Stimulated activated CD8-positive, alpha-beta memory T cell treated with anti-CD3 and anti-CD28 coated beads, Interleukin-7, amount 100 ng/mL, for 4 hours (primary cell): Measurements from ENCODE around the gene KCNN4.

Experiments
- DNase-seq, 2 donors: peaks; one replicate each; pipeline ENCODE4 v3.0.0-alpha.2; 2020; ENCODE audit warnings: low read depth in 2 of 2

The KCNN4 gene

DNA sequence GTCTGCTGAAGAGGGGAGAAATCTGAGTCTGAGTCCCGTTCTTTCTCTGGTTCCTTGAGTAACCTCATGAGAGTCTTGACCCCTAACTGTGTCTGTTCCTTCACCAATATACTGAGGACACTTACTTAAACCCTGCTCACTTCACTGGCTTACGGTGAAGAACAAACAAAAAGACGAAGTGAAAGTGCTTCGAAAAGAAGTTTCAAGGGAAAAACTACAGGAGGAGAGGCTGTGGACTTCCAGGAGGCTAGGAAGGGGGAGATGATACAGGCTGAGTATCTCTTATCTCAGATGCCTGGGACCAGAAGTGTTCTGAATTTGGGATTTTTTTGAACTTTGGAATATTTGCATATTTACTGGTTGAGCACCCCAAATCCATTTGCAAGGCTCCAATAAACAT is 32.1 kb downstream of the KCNN4 start:
- no peak for DNase-seq

DNA sequence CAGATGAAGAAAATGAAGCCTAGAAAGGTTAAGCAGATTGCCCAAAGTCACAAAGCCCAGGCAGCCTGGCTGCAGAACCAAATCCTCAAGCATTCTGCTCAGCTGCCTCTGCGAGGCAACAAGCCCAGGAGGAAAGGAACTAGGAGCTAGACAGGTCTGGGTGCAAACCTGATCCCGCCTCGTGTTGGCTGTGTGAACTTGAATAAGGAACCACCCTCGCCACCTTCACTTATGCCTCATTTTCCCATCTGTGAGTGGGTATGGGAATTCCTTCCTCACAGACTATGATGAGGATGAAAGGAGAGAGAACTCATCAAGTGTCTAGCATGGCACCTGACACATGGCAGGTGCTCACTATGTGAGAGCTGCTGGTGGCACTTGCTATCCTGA is 32.6 kb downstream of the KCNN4 start:
- no peak for DNase-seq

DNA sequence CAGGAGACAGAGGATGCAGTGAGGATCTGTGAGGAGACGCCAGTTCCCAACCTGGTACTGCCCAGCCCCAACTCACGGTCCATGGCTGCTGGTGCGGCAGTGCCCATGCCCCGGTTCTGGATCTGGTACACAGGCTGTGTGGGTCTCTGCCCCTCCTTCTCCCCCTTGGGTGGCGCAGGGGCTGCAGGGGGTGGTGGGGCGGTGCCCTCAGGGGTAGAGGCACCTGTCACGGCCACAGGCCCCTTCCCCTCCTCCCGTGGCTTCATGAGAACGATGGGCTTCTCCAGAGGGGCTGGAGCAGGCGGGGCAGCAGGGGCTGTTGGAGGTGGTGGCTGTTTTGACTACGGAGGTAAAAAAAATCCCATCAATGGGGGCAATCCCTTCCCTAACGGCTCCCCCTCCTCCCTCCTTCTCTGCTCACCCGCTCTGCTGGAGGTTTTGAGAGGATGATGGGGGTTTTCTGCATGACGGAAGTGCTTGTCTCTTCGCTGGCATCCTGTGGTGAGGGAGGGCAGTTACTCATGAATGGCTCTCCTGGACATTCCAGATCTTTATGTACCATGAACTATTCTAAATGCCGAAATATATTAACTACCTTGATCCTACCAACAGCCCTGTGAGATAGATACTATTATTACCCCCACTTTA is 33.1 kb downstream of the KCNN4 start:
- DNase-seq = no peak

DNA sequence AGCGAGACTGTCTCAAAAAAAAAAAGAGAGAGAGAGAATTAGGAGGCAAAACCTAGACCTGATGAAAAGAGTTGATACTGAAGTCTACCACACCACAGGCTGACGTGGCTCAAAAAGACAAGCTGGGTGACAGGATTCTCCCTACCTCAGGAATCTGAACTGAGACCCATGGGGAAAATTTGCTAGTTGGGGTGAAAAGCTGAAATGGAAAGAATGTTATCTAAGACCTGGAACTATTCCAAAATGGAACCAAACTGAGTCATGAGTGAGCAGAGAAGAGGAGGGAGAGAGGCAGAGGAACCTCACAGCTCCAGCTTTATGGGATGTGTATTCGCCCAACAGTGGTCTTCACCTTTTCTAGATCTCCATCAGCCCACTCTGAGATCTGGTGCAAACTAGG is 37.7 kb downstream of the KCNN4 start:
- DNase-seq = no peak

DNA sequence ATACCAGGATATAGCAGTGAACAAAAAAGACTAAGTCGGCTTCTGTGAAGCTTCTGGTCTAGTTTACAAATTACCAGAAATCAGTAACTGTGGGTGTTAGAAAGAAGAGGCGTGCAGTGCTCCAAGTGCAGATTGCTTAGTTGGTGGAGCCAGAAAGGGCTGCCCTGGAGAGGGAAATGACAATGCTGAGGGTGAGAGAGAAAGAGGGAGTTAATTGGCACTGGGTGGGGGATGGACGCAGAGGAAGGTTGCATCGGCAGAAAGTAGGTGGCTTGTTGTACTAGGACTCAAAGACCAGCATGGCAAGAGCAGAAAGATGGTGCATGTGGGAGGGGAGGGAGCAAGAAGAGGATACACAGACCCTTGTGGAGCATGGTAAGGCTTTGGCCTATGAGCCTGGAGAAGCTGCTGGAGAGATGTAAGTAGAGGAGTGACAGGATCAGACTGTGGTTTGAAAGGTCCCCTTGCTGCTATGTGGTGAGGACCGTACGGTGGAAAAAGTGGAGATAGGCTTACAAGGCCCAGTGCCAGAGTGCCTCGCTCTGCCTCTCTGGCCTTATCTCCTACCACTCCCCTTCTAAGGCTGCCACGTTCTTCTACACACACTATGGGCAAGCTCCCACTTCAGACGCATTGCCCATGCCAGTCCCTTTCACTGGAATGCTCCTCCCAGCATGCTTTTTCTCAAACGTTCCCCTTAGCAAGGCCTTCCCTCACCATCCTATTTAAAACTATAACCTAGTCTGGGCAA is 39.5 kb downstream of the KCNN4 start:
- no peak for DNase-seq

DNA sequence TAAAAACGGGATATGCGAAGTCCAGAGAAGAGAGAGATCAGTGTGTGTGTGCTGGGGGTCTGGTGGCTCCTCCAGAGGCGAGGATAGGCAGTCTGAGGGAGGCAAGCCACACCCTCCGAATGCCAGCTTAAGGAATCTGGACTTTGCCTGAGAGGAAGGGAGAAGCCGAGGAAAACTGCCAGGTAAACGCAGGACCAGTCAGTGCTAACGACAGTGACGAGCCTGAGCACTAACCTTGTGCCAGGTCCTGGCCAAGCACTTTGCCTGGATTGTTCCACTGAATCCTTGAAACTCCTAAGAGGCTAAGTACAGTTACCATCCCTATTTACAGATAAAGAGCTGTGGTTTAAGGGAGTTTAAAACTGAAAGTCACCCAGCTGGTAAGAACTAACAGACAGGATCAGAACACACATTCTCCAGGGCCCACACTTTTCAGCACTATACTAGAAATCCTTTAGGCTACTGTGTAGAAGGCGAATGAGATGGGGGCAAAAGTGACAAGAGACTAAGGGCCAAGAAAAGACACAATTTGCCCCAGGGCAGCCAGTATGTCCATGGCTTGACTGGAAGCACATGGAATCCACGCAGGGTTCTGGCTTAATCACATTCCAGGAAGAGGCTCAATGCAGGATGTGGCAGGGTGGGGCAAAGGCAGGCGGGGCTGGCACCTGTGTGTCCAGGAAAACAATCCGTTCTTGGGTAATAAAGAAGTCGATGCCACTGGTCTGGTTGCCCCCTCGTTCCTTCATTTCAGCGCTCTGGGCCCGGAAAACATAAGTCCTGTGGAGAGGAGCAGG is 41.1 kb downstream of the KCNN4 start:
- no peak for DNase-seq

DNA sequence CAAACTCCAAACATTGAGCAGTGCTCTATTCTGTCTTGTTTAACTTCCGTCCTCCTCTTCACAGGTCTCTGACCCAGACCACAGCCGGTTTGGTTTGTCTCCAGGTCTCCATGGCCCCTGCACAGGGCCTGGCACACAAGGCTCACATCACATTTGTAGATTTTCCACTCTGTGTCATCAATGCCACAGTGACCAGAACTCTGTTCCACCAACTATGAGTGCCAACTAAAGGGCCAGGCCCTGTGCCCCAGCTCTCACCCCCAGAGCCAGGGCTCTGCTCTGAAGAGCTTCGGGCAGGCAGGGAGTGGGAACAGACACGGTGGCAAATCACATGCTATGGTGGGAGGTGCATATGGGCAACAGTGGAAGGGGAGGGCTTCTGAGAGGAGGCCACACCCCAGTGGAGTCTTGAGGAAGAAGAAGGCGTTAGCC is 42.0 kb downstream of the KCNN4 start:
- no peak for DNase-seq

DNA sequence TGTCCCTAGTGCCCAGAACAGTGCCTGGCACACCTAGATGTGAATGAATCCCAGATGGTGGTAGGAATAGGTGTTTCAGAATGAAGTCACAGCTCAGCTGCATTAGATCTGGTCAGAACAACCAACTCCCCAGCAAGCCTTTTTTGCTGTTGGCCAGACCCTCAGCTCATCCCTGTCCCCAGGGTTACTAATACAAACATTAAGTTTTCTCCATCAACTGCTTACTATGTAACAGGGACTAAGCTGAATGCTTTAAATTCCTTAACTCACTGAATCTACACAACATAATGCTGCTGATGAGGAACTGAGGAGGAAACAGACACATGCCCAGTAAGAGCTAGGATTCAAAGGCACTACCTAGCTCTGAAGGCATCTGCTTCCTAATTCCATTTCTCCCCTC is 44.8 kb downstream of the KCNN4 start:
- DNase-seq = no peak

DNA sequence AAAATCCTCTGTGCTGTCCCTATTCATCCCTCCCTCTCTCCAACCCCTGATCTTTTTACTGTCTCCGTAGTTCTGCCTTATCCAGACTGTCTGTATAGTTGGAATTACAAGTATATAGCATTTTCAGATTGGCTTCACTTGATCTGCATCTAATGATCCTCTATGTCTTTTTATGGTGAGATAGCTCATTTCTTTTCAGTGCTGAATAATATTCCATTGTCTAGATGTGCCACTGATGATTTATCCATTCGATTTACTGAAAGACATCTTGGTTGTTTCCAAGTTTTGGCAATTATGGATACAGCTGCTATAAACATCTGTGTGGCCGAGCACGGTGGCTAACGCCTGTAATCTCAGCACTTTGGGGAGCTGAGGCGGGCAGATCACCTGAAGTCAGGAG is 45.8 kb downstream of the KCNN4 start:
- no peak for DNase-seq

DNA sequence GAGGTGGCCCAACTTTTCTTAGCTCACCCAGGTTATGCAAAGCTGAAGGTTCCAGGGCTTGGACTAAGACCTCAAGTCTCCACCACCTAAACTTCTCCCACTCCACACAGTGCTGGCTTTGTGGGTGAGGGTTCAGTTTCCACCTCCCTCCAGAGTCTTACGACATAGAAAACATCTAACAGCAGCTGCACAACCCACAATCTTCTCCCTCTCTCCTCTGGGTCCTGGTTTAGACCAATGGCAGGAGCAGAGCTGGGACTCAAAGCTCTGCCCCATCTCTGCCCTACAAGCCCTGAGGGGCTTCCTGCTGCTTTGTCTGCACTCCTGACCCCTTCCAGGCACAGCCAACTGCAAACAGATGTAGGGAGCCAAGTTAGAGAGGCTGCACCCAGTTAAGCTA is 48.9 kb downstream of the KCNN4 start:
- DNase-seq = no peak

DNA sequence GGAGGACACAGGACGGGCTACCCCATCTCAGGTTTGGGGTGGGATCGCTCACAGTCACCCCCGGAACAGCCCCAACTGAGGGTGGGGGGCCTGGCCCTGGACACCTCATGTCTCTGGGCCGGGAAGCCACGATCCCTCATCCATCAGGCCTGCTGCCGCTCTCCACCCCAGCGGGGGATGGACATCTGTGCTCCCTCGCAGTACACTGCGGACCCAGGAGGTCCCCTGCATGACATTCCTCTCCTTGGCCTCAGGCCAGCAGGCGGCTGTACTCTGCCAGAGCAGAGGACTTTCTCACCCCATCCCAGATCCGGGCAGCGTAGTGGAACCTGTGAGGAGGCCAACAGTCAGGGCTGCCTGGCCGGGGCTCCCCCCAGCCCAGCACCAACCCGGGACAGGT is 49.4 kb downstream of the KCNN4 start:
- DNase-seq = no peak

DNA sequence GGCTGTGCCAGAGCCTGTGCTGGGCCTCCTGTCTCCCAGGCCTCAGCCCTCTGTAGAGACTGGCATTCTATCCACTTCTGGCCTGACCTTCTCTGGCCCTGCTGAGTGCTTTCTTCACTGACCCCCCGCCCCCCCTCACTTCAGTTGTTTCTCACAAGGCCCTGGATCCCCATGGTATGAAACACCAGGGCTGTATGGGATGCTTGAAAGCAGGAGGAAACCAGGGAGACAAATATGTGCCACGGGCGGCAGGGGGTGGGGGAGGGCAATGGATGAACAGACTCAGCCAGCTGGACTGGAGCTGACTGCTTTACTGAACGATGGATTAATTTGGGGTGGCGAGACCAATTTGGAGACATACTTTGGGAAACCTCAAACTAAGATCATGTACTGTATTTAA is 50.9 kb downstream of the KCNN4 start:
- no peak for DNase-seq

DNA sequence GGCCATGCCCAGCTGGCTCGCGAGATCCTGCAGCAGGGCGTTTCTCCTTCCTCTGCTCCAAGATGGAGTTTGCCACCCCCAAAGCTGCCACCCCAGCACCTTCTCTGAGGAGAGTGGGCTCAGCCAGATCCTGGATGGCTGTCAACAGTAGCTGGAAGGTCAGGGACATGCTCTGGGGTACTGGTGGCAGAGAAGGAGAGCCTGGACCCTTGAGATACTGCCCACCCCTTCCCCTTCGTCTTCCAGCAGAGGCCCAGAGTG is 53.2 kb downstream of the KCNN4 start:
- DNase-seq = no peak

DNA sequence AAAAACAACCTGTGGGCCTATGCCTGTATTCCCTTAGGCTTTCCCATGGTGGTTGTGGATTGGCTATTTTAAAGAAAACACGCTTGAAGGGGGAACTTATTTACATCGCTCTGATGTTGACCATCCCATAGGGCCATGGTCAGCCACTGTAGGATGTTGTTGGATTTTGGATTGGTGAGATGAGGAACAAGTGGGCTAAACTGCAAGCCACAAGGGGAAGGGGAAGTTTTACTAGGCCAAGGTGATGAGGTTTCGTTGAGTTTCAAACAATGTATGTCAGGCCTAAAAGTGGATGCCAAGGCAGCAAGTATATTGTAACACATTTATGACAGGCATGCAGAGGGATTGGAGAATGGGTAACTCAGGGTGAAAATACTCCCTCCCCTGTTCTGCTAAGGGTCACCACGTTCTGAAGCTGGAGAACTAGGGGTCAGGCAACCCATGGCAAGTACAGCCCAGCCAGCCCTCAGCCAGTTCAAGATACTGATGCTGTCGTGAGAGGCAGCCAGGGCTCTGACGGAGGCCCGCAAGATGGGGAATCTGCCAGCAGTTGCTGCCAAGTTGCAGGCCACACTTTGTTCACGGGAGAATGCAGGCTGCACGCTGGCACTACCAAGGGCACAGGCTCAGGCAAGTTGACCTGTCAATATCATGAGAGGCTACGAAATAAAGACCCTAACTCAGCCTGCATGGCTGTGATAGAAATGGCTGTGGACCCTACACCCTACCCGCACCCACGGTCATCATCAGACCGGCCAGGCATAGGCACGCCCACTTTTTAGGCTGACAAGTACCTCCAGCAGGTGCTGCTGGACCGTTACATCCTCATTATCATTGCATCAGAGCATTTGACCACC is 53.8 kb downstream of the KCNN4 start:
- DNase-seq = no peak

DNA sequence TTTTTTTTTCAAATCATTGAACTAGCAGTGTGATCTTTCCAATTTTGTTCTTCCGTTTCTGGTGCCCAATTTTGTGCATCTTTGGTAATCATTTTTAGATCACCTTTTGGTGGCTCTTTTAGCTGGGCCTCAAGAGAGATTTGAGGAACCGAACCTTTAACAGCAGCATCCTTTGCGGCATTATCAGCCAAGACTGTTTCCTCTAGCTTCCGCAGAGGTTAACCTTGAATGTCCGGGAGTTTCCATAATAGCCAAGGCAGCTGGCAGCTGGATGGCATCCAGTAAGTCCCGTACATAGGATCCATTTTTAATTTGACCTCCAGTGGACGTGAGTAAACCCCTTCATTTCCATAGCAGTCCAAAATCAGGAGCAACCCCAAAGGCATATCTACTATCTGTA is 55.3 kb downstream of the KCNN4 start:
- no peak for DNase-seq

DNA sequence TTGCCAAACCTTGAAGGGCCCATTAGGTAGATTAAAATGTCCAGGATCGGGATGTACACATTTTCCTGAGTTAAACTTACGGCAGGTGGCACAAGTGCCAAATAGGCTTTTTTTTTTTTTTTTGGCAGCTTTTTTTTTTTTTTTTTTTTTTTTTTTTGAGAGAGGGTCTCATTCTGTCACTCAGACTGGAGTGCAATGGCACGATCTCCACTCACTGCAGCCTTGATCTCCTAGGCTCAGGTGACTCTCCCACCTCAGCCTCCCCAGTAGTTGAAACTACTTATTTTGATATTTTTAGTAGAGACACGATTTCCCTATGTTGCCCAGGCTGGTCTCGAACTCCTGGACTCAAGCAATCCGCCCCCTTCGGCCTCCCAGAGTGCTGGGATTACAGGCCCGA is 55.9 kb downstream of the KCNN4 start:
- DNase-seq = no peak

DNA sequence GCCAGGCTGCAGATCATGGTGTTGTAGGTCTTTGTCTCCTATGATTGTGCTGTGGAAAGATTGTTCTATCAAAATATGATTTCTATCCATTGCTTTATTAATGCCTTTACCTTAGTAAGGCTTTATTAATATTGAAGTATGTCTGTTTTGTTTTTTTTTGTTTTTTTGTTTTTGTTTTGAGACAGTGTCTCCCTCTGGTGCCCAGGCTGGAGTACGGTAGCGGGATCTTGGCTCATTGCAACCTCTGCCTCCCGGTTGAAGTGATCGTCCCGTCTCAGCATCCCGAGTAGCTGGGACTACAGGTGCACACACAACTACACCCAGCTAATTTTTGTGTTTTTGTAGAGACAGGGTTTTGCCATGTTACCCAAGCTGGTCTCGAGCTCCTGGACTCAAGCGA is 57.2 kb downstream of the KCNN4 start:
- DNase-seq = no peak

DNA sequence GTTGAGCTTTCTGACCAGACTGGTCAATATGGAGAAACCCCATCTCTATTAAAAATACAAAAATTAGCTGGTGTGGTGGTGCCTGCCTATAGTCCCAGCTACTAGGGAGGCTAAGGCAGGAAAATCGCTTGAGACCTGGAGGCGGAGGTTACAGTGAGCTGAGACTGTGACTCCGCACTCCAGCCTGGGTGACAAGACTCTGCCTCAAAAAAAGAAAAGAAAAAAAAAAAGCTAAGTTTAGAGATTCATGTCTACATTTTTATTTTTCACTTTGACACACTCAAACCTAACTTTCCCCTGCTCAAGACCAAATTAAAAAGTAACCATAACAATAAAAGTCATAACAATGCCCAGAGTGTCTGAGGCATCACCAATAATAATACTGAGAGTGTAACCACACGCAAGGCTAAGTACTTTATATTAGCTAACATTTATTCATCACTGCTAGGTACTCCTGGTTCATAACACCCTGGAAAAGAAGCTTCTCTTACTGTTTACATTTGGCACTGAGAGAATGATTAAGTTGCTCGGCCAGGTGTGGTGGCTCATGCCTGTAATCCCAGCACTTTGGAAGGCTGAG is 59.2 kb downstream of the KCNN4 start:
- DNase-seq = no peak

DNA sequence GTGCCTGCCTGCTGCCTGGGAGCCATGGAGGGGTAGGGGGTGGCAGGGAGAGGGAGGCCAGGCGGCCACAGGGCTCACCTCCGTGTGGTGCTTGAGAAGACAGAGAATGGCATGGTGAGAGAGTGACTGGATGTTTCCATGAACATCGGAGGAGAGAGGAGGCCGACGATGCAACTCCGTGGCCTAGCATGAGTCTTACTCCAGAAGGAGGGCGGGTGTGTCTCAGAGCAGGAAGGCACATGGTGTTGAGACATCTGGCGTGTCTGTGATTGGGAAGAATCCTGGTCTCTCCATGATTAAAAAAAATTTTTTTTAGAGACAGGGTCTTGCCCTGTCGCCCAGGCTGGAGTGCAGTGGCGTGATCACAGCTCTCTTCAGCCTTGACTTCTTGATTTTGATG is 59.8 kb downstream of the KCNN4 start:
- no peak for DNase-seq

DNA sequence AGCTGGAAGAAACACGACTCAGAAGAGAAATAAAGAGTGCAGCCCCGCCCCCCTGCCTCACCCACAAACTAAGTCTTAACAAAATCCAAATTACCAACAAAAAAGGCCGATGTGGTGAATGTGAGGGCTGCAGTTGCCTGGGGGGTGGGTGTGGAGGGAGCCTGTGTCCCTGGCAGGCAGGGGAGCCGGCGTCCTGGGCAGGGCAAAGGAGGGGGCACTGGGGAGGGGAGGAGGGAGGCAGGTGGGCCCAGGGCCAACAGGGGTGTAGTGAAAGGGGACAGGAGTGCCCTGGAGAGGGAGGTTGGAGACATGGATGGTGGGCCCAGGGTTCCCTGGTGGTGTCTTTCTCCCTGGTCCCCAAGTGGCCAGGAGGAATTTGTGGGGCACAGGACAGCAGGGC is 60.9 kb downstream of the KCNN4 start:
- DNase-seq = no peak

DNA sequence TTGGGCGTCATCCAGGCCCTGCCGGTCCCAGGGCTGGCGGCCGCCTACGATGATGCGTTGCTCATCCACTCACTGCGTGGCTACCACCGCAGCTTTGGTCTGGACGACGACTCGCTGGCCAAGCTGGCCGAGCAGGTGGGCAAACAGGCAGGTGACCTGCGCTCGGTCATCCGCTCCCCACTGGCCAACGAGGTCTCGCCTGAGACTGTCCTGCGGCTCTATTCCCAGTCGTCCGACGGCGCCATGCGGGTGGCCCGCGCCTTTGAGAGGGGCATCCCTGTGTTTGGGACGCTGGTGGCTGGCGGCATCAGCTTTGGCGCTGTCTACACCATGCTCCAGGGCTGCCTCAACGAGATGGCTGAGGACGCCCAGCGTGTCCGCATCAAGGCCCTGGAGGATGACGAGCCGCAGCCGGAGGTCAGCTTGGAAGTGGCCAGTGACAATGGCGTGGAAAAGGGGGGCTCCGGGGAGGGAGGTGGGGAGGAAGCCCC is 61.4 kb downstream of the KCNN4 start:
- DNase-seq = no peak
